AG04450 (cell line): Measurements from ENCODE around the gene HOPX. TPM values are rescaled to one million over a fixed set of nuclear protein-coding genes. Genes with fewer than 3 reads are reported as not detected.

Source experiments
- CTCF ChIA-PET: fragments of 300-600, 350-600 bp; formaldehyde crosslinking; extraction: SDS; loops from one replicate; lab custom pipeline; 2022; ENCODE audit warnings: antibody characterized with exemption, inconsistent platforms; lab: Charles Lee
- POLR2A ChIA-PET: fragments of 350-600 bp; formaldehyde crosslinking; extraction: SDS; loops from one replicate; lab custom pipeline; 2021; ENCODE audit warnings: antibody characterized with exemption, inconsistent platforms; lab: Yijun Ruan, JAX
- DNase-seq: peaks from one replicate; pipeline ENCODE4 v3.0.0-alpha.2; 2011; ENCODE audit warnings: low read depth, low spot score
- H3K27ac ChIP-seq: one replicate; pipeline ENCODE4 v1.5.1; 2012; ENCODE audit warnings: low read depth, low read length, control low read depth
- H3K27me3 ChIP-seq: one replicate; pipeline ENCODE4 v1.6.0; 2012; ENCODE audit warnings: low read length; ENCODE audit not compliant: control insufficient read depth, insufficient read depth
- H3K4me3 ChIP-seq: 2 replicates; pipeline ENCODE4 v1.5.1; 2011; ENCODE audit warnings: mild to moderate bottlenecking, low read depth, low read length, control low read depth
- H3K9me3 ChIP-seq: 2 replicates; pipeline ENCODE4 v1.5.1; 2012; ENCODE audit warnings: low read length; ENCODE audit not compliant: control insufficient read depth, insufficient read depth
- polyA plus RNA-seq: library from polyadenylated mRNA; depleted of rRNA; stranded (reverse); fragments of >200 nt; gene quantifications from 2 replicates; pipeline ENCODE4 v1.2.3, GENCODE V29; 2011
- TF ChIP-seq, protein P1 (sequence below): IDR thresholded peaks from 2 replicates; pipeline ENCODE4 v1.5.1; 2011; ENCODE audit warnings: low read depth, low read length, control low read depth, inconsistent platforms

The HOPX gene
- polyA plus RNA-seq, 1 experiment = 2.9 TPM

DNA sequence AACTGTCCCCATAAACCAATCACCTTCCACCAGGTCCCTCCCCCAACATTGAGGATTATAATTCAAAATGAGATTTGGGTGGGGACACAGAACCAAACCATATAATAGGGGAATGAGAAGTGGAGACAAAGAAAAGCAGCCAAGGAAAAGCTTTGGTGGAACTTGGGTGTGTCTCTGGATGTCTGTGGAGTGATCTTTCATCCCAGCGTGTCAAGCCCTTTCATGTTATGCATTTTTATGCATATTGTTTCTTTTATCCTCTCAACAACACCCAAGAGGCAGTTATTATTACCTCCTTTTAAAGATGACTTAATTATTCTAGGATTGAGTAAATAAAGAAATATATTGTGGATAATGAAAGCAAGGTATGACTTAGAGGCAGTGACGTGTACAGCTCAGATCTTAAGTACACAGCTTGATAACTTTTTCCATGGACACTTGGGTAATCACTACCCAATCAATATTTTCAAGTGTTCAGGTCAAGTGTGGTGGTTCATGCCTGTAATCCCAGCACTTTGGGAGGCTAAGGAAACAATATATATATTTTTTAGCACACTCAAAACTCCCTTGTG, 42.6 kb upstream of the HOPX start:
- no peak overlapping the region for H3K27ac ChIP-seq
- ChIA-PET CTCF (no interaction called here), POLR2A (no interaction called here)
- TF ChIP-seq, protein P1, sequence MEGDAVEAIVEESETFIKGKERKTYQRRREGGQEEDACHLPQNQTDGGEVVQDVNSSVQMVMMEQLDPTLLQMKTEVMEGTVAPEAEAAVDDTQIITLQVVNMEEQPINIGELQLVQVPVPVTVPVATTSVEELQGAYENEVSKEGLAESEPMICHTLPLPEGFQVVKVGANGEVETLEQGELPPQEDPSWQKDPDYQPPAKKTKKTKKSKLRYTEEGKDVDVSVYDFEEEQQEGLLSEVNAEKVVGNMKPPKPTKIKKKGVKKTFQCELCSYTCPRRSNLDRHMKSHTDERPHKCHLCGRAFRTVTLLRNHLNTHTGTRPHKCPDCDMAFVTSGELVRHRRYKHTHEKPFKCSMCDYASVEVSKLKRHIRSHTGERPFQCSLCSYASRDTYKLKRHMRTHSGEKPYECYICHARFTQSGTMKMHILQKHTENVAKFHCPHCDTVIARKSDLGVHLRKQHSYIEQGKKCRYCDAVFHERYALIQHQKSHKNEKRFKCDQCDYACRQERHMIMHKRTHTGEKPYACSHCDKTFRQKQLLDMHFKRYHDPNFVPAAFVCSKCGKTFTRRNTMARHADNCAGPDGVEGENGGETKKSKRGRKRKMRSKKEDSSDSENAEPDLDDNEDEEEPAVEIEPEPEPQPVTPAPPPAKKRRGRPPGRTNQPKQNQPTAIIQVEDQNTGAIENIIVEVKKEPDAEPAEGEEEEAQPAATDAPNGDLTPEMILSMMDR = no peak
- DNase-seq = no peak
- H3K4me3 ChIP-seq = no peak overlapping the region
- peaks cover 5% of the 10 kb centered on the region for H3K27me3 ChIP-seq
- H3K9me3 ChIP-seq = no peaks in the 10 kb centered on the region

DNA sequence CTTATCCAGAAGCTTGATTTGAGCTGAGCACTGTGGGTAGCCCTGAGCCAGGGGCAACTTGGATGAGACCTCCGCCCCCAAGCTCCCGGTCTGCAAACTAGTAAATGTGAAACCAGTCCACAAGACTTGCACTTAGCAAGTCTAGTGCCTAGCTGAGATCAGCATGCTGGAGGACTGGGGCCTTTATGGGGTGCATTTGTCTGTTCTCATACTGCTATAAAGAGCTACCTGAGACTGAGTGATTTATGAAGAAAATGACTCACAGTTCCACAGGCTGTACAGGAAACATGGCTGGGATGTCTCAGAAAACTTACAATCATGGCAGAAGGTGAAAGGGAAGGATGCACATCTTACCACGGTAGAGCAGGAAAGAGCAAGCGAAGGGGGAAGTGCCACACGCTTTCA, 42.1 kb upstream of the HOPX start:
- ChIA-PET POLR2A (no interaction called here), CTCF (no interaction called here)
- no peak overlapping the region for H3K4me3 ChIP-seq
- H3K27ac ChIP-seq = no peak overlapping the region
- no peak for DNase-seq
- TF ChIP-seq, protein P1 = no peak
- no peaks in the 10 kb centered on the region for H3K9me3 ChIP-seq
- peaks cover 5% of the 10 kb centered on the region for H3K27me3 ChIP-seq

DNA sequence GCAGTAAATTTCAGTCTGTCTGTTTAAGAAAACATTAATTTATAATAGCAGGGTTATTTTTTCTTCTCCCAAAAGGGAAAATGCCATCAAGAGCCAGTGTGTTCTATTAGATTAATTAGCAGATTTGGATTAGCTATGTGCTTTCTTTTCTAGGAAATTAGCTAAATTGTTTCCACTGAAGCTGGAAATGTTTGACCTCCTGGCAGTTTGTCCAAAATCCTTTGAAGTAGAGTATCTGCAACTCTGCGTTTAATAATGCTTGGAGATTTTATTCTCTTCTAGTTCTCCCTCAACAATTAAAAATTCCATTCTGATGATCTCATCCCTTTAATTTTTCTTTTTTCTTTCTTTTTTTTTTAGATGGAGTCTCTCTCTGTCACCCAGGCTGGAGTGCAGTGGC, 27.1 kb upstream of the HOPX start:
- ChIA-PET CTCF (no interaction called here), POLR2A (no interaction called here)
- Histone ChIP-seq H3K4me3 (no peak overlapping the region), H3K27ac (no peak overlapping the region), H3K9me3 (peaks cover 12% of the 10 kb centered on the region), H3K27me3 (peaks cover 7% of the 10 kb centered on the region)
- DNase-seq = no peak
- TF ChIP-seq, protein P1 = no peak

DNA sequence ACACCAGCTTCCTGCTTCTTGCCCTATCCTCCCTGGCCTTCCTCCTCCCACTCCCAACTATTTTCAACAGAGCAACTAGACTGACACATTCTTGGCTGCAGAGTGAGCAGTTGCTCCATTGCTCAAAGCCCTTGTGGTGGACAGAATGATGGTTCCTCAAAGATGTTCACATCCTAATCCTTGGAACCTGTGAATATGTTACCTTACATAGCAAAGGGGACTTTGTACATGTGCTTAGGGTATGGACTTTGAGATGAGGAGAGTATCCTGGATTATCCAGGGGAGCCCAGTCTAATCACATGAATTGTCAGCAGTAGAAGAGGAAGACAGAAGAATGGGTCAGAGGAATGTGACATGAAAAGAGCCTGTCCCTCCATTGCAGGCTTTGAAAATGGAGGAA, 24.9 kb upstream of the HOPX start:
- TF ChIP-seq, protein P1 = no peak
- POLR2A ChIA-PET = no interaction called here

DNA sequence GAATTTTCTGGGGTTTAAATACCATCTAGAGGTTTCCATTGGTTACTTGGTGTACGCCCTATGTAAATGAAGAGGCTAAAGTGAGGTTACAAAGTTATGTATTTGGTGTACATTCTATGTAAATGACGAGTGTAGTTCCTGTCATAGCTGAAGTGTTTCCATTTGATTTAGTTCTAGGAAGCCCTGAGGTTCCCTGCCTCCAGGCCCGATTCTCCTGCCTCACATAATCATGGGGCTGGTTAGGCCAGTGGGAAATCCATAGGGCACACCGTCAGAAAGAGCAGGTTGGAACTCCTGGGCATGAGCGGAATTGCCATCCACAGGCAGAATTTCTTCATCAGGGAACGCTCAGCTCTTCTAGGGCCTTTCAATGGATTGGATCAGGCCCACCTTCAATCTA, 24.2 kb upstream of the HOPX start:
- Histone ChIP-seq H3K27me3 (peaks cover 6% of the 10 kb centered on the region), H3K27ac (no peak overlapping the region), H3K4me3 (no peak overlapping the region), H3K9me3 (no peaks in the 10 kb centered on the region)
- ChIA-PET CTCF (no interaction called here), POLR2A (no interaction called here)
- DNase-seq = no peak
- TF ChIP-seq, protein P1 = no peak

More for the DNA sequence above, 24.9 kb upstream of the HOPX start:
- CTCF ChIA-PET = no interaction called here
- no peak for DNase-seq
- H3K27me3 ChIP-seq = peaks cover 7% of the 10 kb centered on the region
- H3K9me3 ChIP-seq = peaks cover 2% of the 10 kb centered on the region
- no peak overlapping the region for H3K4me3 ChIP-seq
- no peak overlapping the region for H3K27ac ChIP-seq
